GM12875 (cell line): ENCODE measurements around the gene UNC93B1.
A peak's percentile ranks its signal among the peaks of the same experiment; 100 is the strongest.

Experiments used
- H3K4me3 ChIP-seq: one replicate; pipeline ENCODE4 v1.5.1; 2011; ENCODE audit warnings: low read depth, low read length, control low read depth
- CTCF ChIP-seq: IDR thresholded peaks from 2 replicates; pipeline ENCODE4 v1.5.1; 2011; ENCODE audit warnings: low read depth, mild to moderate bottlenecking, control low read depth, inconsistent platforms, low read length, moderate library complexity, borderline replicate concordance; ENCODE audit not compliant: insufficient read depth

The UNC93B1 gene

GRCh38 chr11:68028802-68029545, 25.1 kb upstream of the UNC93B1 start:
- TF ChIP-seq CTCF = no peak
- no peak overlapping the region for H3K4me3 ChIP-seq

- no peak for TF ChIP-seq CTCF
- H3K4me3 ChIP-seq = no peak overlapping the region
Measured at GRCh38 chr11:68027667-68028066, 23.8 kb upstream of the UNC93B1 start.

- H3K4me3 ChIP-seq = no peak overlapping the region
- no peak for TF ChIP-seq CTCF
Measured at GRCh38 chr11:68026391-68027105, 22.7 kb upstream of the UNC93B1 start.

- no peak overlapping the region for H3K4me3 ChIP-seq
- TF ChIP-seq CTCF = peak; percentile 23; the same call in 1 of the 2 replicates
Measured at GRCh38 chr11:68025047-68025446, 21.1 kb upstream of the UNC93B1 start.

GRCh38 chr11:68024508-68024907, 20.6 kb upstream of the UNC93B1 start:
- no peak for TF ChIP-seq CTCF

GRCh38 chr11:68022531-68022930, 18.6 kb upstream of the UNC93B1 start:
- no peak for TF ChIP-seq CTCF
- H3K4me3 ChIP-seq = no peak overlapping the region

More at GRCh38 chr11:68024508-68024907, 20.6 kb upstream of the UNC93B1 start:
- no peak overlapping the region for H3K4me3 ChIP-seq

GRCh38 chr11:68021167-68021787, 17.4 kb upstream of the UNC93B1 start:
- no peak overlapping the region for H3K4me3 ChIP-seq
- TF ChIP-seq CTCF = peak; percentile 30; the same call in 1 of the 2 replicates
